Measurements from ENCODE around the gene ANKRD6.

DNA sequence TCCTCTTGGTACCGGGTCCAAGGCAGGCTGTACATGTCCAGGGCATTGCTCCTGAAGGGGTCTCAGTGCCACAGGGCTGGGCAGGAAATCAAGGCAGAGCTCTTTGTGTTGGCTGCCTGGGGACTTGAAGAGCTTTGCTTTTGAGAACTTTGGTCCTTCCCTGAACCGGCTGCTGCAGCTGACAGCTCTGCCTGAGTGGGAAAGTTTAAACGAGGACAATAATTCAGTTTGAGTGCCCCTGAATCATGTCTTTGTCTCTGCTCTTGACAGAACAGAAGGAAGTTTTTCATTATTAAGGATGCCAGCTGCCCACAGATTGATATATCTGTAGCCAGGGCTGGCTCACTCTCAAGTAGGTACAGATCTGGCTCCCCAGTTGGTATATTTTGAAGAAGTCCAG, 56.1 kb downstream of the ANKRD6 start:
- TF ChIP-seq, protein P1, sequence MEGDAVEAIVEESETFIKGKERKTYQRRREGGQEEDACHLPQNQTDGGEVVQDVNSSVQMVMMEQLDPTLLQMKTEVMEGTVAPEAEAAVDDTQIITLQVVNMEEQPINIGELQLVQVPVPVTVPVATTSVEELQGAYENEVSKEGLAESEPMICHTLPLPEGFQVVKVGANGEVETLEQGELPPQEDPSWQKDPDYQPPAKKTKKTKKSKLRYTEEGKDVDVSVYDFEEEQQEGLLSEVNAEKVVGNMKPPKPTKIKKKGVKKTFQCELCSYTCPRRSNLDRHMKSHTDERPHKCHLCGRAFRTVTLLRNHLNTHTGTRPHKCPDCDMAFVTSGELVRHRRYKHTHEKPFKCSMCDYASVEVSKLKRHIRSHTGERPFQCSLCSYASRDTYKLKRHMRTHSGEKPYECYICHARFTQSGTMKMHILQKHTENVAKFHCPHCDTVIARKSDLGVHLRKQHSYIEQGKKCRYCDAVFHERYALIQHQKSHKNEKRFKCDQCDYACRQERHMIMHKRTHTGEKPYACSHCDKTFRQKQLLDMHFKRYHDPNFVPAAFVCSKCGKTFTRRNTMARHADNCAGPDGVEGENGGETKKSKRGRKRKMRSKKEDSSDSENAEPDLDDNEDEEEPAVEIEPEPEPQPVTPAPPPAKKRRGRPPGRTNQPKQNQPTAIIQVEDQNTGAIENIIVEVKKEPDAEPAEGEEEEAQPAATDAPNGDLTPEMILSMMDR (IDR thresholded peaks at IDR 0.05): no peak
- no peak for TF ChIP-seq POLR2A (IDR thresholded peaks at IDR 0.05)

Data from heart left ventricle (tissue), 13 donors.